Left lung (tissue), 10 donors: ENCODE results near the gene HMG20A. TPM values are rescaled to one million over a fixed set of nuclear protein-coding genes. Genes with fewer than 3 reads are reported as not detected.

Source experiments
- ATAC-seq: fragments of 200-7000 bp; cut with Tn5 transposase; one replicate; pipeline ENCODE4 v1.9.1; 2020; ENCODE audit warnings: moderate library complexity
- DNase-seq, 4 donors: peaks; one replicate each; pipeline ENCODE4 v3.0.0-alpha.2; 2013 to 2020
- H3K27ac ChIP-seq, 2 donors: fragments of 200-600 bp; sonication (generic) in 1 of 2; one replicate each; pipeline versions ENCODE4 v1.5.0 to v1.8.0; 2020 to 2021
- H3K27me3 ChIP-seq, 2 donors: fragments of 200-600 bp; sonication (generic) in 1 of 2; one replicate each; pipeline versions ENCODE4 v1.5.0 to v1.8.0; 2020 to 2021
- H3K36me3 ChIP-seq, 2 donors: fragments of 200-600 bp; sonication (generic) in 1 of 2; one replicate each; pipeline versions ENCODE4 v1.5.0 to v1.8.0; 2020 to 2021
- H3K4me1 ChIP-seq, 2 donors: fragments of 200-600 bp; one replicate each; pipeline ENCODE4 v1.8.0; 2021
- H3K4me3 ChIP-seq, 2 donors: fragments of 200-600 bp; sonication (generic) in 1 of 2; one replicate each; pipeline versions ENCODE4 v1.5.0 to v1.8.0; 2020 to 2021; ENCODE audit warnings: mild to moderate bottlenecking in 1 of 2
- H3K9me3 ChIP-seq, 2 donors: fragments of 200-600 bp; sonication (generic) in 1 of 2; one replicate each; pipeline versions ENCODE4 v1.5.0 to v1.8.0; 2020 to 2021
- CTCF ChIP-seq, 2 donors: fragments of 200-600 bp; sonication (generic) in 1 of 2; IDR thresholded peaks; one replicate each; pipeline versions ENCODE4 v1.5.0 to v1.8.0; 2021; ENCODE audit warnings: antibody characterized with exemption in 2 of 2
- intact Hi-C, 2 donors: fragments of 100-400 bp; cut with DNase I; formaldehyde crosslinking; loops; one replicate each; pipeline versions ENCODE4 v1.11.2 to v1.14.2; 2022
- polyA plus RNA-seq, 6 donors: library from polyadenylated mRNA; unstranded; fragments of 120-200 nt; gene quantifications; one replicate each; pipeline ENCODE4 v1.2.1, GENCODE V29; 2013; ENCODE audit not compliant: insufficient read length in 6 of 6
- total RNA-seq, 2 donors: library from RNA; stranded (reverse); fragmentation: NEBNext Ultra II Directional; extraction: Animal tissue kit (Norgen Biotek cat#: 25700); gene quantifications; one replicate each; pipeline ENCODE4 v1.2.1, GENCODE V29; 2021
- donor health status: DM: no; HTN: yes; CAD: no.
- donor health status: DM: no; HTN: no; CAD: no.

HMG20A gene
- total and polyA plus RNA-seq, 8 donors: 34.9 to 93.5 (median 76.5) TPM

DNA sequence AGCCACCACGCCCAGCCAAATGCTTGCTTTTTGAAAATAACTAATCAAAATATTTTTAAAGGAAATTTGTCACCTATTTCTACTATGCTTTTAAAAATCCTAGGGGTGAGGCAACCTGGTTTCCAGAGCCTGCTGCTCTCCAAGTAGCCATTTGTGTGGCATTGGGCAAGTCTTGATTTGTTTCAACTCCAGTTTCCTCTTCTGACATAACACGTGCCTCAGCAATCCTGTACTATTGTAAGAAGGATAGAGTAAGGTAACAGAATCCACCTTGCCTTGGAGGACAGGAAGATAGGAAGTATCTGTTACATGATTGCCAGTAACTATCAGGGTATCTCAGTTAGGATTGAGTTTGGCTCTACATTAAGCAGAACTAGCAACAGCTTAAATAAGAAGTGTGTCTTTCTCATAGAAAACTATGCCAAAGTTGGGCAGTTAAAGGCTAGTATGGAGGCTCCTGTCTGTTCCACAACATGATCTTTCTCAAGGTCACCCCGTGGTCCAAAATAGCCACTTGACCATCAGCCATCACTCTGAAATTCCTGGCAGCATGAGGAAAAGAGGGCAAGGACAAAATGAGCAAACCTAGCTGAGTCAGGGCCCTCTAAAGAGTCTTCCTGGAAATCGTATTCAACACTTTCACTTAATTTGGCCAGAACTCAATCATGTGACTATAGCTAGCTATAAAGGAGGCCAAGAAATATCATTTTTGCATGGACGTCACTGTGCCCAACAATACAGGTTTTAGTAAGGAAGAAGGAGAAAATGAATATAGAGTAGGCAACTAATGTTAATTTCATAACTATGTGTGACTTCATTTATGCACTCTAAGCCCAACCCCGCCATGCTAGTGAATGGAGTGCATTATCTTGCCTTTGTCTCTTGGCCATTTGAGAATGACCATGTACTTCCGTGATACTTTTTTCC, 66.1 kb downstream of the HMG20A start:
- H3K27ac ChIP-seq: peak overlapping the region in 1 of 2 donors; percentile 72
- DNase-seq (no peak), ATAC-seq (peak; percentile 8)
- peaks cover 0 to 25% of the 10 kb centered on the region in 2 donors for H3K36me3 ChIP-seq
- H3K4me3 ChIP-seq: no peak overlapping the region
- peaks cover 15 to 52% of the 10 kb centered on the region in 2 donors for H3K4me1 ChIP-seq
- no peaks in the 10 kb centered on the region for H3K27me3 ChIP-seq
- intact Hi-C loops: no loop called here
- no peaks in the 10 kb centered on the region for H3K9me3 ChIP-seq
- no peak for TF ChIP-seq CTCF (IDR thresholded peaks at IDR 0.05)

DNA sequence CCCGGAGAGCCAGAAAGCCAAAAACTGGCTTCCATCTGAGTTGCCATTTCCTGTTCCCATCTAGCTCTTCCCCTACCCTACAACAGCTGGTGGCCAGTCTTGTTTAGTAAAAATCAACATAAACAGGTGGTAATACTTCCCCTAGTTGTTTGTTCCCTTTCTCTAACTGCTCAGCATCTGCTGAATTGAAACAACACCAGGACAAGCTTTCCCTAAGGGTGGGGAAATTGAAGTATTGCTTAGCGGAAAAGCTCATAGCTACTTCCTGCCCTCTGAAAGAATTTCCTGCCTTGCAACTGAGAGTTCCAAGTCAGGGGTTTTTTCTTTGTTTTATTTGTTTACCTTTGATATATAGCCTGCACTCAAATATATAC, 66.8 kb downstream of the HMG20A start:
- Histone ChIP-seq H3K4me1 (peaks cover 10 to 45% of the 10 kb centered on the region in 2 donors), H3K9me3 (no peaks in the 10 kb centered on the region), H3K4me3 (no peak overlapping the region), H3K36me3 (peaks cover 0 to 25% of the 10 kb centered on the region in 2 donors), H3K27me3 (no peaks in the 10 kb centered on the region), H3K27ac (peak overlapping the region in 1 of 2 donors; percentile 72)
- no peak for ATAC-seq
- TF ChIP-seq CTCF (IDR thresholded peaks at IDR 0.05): no peak
- intact Hi-C loops: no loop called here
- DNase-seq: no peak

- ATAC-seq (no peak), DNase-seq (no peak)
- intact Hi-C loops: no loop called here
- Histone ChIP-seq H3K27me3 (no peaks in the 10 kb centered on the region), H3K4me3 (no peak overlapping the region), H3K27ac (peak overlapping the region in 1 of 2 donors; percentile 72), H3K4me1 (peaks cover 5 to 42% of the 10 kb centered on the region in 2 donors), H3K9me3 (no peaks in the 10 kb centered on the region), H3K36me3 (peaks cover 0 to 22% of the 10 kb centered on the region in 2 donors)
- no peak for TF ChIP-seq CTCF (IDR thresholded peaks at IDR 0.05)
Observed at GRCh38 chr15:77487888-77488287, 67.2 kb downstream of the HMG20A start.

DNA sequence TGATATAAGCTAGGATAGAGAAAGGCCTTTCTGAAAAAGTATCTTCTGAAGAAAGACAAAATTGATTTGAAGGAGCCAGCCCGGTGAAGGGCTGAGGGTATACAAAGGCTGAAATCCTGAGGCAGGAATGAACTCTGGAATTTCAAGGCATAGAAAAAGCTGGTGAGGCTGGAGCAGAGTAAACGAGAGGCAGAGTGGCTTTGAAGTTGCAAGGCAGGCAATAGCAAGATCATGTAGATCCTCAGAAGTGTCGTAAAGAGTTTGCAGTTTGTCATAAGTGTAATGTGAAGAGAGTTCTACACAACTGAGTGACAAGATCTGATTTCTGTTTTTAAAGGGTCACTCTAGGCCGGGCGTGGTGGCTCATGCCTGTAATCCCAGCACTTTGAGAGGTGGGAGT, 69.0 kb downstream of the HMG20A start:
- ATAC-seq (peak; percentile 82), DNase-seq (no peak)
- intact Hi-C loops: no loop called here
- no peak overlapping the region for H3K4me3 ChIP-seq
- H3K4me1 ChIP-seq: peaks cover 0 to 34% of the 10 kb centered on the region in 2 donors
- H3K36me3 ChIP-seq: peaks cover 0 to 4% of the 10 kb centered on the region in 2 donors
- TF ChIP-seq CTCF (IDR thresholded peaks at IDR 0.05): no peak
- H3K27ac ChIP-seq: no peak overlapping the region
- H3K9me3 ChIP-seq: no peaks in the 10 kb centered on the region
- no peaks in the 10 kb centered on the region for H3K27me3 ChIP-seq

- H3K9me3 ChIP-seq: no peaks in the 10 kb centered on the region
- H3K36me3 ChIP-seq: no peaks in the 10 kb centered on the region
- no peak overlapping the region for H3K27ac ChIP-seq
- DNase-seq (no peak), ATAC-seq (no peak)
- peaks cover 34 to 42% of the 10 kb centered on the region in 2 donors for H3K4me1 ChIP-seq
- no peaks in the 10 kb centered on the region for H3K27me3 ChIP-seq
- H3K4me3 ChIP-seq: no peak overlapping the region
- no peak for TF ChIP-seq CTCF (IDR thresholded peaks at IDR 0.05)
- intact Hi-C loops: no loop called here
Observed at GRCh38 chr15:77493324-77493907, 72.7 kb downstream of the HMG20A start.
